ENCODE results near the gene ZNF175.

DNA sequence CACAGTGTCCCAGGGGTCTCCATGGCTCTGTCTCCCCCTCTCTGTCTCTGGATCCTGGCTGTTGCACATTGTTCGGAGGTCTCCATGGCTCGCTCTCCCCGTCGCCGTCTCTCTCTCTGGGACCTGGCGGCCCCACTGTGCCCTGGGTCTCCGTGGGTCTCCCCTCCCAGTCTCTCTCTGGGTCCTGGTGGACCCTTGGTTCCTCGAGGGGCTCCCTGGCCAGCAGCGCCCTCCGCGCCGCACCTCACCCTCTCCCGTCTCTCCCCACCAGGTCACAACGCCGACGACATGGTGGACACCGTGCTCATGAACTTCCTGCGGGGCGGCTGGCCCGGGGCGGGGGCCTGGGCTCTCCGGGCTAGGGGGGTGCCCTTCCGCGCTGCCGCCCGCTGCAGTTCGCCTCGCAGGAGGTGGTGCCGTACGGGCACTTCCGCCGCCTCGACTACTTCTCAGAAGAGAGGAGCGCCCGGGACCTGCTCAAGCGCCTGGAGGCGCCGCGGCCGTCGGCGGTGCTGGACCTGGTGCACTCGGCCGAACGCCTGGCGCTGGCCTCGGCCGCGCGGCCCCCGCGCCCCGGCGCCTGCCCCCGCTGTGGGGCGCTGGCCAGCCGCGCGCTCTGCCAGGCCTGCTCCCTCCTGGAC, 30.0 kb downstream of the ZNF175 start:
- TF ChIP-seq CTCF (IDR thresholded peaks at IDR 0.05) (no peak), POLR2A (IDR thresholded peaks at IDR 0.05) (no peak)
